ENCODE data around the gene PDCD4. TPM values are rescaled to one million over a fixed set of nuclear protein-coding genes. Genes with fewer than 3 reads are reported as not detected.

The PDCD4 gene
- 10 to 100 TPM; 22.1 to 22.6 TPM for total RNA-seq

DNA sequence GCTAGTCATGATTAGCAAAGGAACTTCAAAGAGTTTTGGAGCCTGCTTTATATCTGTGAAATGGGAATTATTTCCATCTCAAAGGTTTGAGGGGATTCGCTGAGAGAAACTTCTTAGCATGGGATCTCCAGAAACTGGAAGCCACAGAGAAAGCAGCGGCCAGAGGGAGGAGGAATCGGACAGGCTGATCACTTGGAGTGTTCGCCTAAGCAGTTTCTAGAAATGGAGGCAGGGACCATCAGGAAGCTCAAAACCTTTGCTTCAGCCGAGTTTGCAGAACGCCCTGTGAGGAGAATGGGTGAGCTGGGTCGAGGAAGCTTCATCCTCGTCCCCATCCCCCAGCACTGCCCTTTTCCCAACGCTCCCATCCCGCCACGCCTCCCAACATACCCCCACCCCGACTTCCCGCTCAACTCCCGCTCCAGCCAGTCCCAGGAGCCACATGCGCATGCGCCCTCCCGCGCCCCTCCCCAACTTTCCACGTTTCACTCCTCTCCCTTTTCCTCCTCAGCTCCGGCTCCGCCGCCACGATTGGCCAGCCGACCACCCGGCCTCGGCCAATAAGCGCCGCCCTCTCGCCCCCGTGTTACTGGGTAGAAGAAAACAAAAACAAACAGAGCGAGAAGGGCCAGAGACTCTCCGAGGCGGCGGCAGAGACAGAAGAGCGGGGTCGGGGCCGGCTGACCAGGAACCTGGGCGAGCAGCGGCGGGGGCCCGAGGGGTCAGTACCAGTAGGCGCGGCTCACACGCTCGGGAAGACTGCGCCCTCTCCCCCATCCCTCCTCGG lies at the start of gene PDCD4:
TSS of gene PDCD4 (plus strand) at position 631 of the 787 bp plus-strand sequence. CDS start 4,100 bp downstream, outside the sequence.
- Histone ChIP-seq H3K4me1 (peaks cover 0 to 19% of the 10 kb centered on the region in 2 donors), H3K4me3 (peak within 1 kb of the TSS; percentile 74 to 99), H3K36me3 (peaks cover 6% of the 10 kb centered on the region), H3K27me3 (no peaks in the 10 kb centered on the region), H3K27ac (peak within 1 kb of the TSS; percentile 96 to 99), H3K9me3 (no peaks in the 10 kb centered on the region)
- peak; percentile 100 for DNase-seq (ENCODE audit: low spot score)
- TF ChIP-seq, protein P1, sequence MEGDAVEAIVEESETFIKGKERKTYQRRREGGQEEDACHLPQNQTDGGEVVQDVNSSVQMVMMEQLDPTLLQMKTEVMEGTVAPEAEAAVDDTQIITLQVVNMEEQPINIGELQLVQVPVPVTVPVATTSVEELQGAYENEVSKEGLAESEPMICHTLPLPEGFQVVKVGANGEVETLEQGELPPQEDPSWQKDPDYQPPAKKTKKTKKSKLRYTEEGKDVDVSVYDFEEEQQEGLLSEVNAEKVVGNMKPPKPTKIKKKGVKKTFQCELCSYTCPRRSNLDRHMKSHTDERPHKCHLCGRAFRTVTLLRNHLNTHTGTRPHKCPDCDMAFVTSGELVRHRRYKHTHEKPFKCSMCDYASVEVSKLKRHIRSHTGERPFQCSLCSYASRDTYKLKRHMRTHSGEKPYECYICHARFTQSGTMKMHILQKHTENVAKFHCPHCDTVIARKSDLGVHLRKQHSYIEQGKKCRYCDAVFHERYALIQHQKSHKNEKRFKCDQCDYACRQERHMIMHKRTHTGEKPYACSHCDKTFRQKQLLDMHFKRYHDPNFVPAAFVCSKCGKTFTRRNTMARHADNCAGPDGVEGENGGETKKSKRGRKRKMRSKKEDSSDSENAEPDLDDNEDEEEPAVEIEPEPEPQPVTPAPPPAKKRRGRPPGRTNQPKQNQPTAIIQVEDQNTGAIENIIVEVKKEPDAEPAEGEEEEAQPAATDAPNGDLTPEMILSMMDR (IDR thresholded peaks at IDR 0.05) = no peak

DNA sequence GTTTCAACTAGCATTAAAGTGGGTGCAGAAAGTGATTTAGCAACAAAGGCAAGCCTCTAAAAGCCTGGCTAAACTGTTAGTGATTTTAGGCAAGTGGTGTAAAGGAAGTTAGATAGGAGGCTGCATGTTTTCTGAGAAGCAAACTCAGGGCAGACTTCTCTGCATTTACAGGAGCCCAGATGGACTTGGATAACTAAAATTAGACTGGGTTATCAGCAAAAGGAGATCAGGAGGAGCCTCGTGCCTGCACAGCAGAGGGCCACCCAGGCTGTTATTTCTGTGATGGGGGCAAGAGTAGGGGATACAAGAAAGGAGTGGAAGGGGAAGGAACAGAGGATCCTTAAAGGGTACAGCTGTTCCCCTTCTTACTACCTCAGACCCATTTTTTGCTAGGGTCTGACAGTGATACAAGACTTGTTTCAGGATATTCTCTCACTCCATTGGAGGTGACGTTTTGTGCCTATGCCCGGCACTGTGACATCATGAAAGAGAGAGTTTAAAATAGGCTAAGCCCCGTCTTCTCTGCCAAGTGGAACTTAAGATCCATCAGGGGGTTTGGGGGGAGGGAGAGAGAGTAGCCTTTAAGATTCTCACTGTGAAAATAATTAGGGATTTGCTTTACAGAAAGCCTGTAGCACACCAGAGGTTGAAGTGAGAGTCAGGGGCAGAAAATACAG lies 49.6 kb upstream of the PDCD4 start:
- H3K36me3 ChIP-seq = peaks cover 24% of the 10 kb centered on the region
- H3K4me3 ChIP-seq = no peak overlapping the region
- peaks cover 0 to 73% of the 10 kb centered on the region in 2 donors for H3K4me1 ChIP-seq
- H3K27me3 ChIP-seq = no peaks in the 10 kb centered on the region
- TF ChIP-seq, protein P1 (IDR thresholded peaks at IDR 0.05) = no peak
- H3K27ac ChIP-seq = peak overlapping the region; percentile 86 to 90
- DNase-seq (ENCODE audit: low spot score) = no peak
- no peaks in the 10 kb centered on the region for H3K9me3 ChIP-seq

DNA sequence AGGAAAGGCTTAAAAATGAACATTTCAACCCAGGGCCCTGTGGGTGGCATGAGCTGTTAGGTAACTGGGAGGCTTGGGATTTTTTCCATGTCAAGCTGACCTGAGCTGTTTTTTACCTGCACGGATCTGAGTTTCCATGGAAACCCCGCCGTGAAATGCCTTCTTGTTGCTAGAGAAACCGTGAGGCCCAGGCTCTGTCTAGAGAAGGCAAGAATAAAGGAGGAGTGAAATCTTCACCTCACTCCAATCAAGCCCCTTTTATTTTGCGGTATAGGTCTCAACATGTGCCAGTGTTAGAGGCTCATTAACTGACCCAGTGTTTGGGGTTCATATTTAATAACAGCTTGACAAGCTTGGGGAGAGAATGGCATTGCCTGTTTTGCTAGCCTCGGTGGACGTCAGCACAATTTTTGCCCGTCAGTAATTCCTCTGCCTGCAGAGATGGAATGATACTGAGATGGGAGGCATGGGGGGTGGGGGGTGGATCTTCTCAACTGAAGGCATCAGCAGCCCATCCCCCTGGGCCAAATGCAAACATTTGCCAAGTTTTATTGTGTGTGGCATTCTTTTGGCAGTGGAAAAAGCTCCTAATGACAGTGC lies 48.9 kb upstream of the PDCD4 start:
- Histone ChIP-seq H3K36me3 (peaks cover 24% of the 10 kb centered on the region), H3K27ac (peak overlapping the region; percentile 86 to 90), H3K4me1 (peaks cover 0 to 70% of the 10 kb centered on the region in 2 donors), H3K27me3 (no peaks in the 10 kb centered on the region), H3K4me3 (no peak overlapping the region), H3K9me3 (no peaks in the 10 kb centered on the region)
- TF ChIP-seq, protein P1 (IDR thresholded peaks at IDR 0.05) = no peak
- no peak for DNase-seq (ENCODE audit: low spot score)

DNA sequence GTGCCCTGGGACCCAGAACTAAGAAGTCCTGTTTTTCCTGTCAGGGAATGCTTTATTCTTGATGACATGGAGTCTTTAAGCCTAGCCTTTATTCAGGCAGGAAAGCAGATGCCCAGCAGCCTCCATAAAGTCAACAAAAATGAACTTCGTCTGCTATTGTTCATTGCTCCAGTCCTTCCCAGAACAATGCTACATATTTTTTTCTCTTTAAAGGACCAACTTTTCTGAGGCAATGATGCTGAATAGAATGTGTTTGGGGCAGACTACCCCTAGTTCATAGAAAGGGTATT lies 47.6 kb upstream of the PDCD4 start:
- Histone ChIP-seq H3K9me3 (no peaks in the 10 kb centered on the region), H3K4me3 (no peak overlapping the region), H3K27ac (peak overlapping the region; percentile 86 to 90), H3K4me1 (peaks cover 0 to 70% of the 10 kb centered on the region in 2 donors), H3K27me3 (no peaks in the 10 kb centered on the region), H3K36me3 (peaks cover 24% of the 10 kb centered on the region)
- TF ChIP-seq, protein P1 (IDR thresholded peaks at IDR 0.05) = no peak
- no peak for DNase-seq (ENCODE audit: low spot score)

DNA sequence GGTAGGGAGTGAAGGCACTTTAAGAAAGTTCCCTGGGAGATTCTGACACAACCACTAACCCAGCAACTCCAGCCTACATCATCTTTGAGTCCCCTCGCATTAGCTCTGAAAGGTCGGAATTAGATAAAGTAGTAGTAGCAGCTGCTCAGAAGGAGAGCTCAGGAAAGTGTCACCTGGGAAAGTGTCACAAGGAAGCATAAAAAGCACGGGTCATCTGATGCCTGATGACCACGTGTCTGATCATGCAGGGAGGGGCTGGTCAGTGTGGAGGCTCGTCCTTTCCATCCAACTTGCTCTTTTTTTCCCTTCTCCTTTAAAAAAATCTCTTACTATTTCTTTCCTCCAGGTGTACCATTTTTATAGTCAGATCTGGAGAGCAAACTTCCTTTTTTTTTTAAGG lies 47.1 kb upstream of the PDCD4 start:
- peaks cover 0 to 70% of the 10 kb centered on the region in 2 donors for H3K4me1 ChIP-seq
- no peak for DNase-seq (ENCODE audit: low spot score)
- H3K4me3 ChIP-seq = no peak overlapping the region
- H3K27me3 ChIP-seq = no peaks in the 10 kb centered on the region
- TF ChIP-seq, protein P1 (IDR thresholded peaks at IDR 0.05) = no peak
- peaks cover 24% of the 10 kb centered on the region for H3K36me3 ChIP-seq
- peak overlapping the region; percentile 86 to 90 for H3K27ac ChIP-seq
- no peaks in the 10 kb centered on the region for H3K9me3 ChIP-seq

Measured in right atrium auricular region (tissue), 2 donors.